NOMO-1 (cell line): ENCODE results near the gene LGMN.

Experiments
- DNase-seq, 2 experiments: peaks; one replicate each; lab custom pipeline; 2025; ENCODE audit not compliant: unreplicated experiment in 2 of 2; lab: John Stamatoyannopoulos, UW

The LGMN gene

DNA sequence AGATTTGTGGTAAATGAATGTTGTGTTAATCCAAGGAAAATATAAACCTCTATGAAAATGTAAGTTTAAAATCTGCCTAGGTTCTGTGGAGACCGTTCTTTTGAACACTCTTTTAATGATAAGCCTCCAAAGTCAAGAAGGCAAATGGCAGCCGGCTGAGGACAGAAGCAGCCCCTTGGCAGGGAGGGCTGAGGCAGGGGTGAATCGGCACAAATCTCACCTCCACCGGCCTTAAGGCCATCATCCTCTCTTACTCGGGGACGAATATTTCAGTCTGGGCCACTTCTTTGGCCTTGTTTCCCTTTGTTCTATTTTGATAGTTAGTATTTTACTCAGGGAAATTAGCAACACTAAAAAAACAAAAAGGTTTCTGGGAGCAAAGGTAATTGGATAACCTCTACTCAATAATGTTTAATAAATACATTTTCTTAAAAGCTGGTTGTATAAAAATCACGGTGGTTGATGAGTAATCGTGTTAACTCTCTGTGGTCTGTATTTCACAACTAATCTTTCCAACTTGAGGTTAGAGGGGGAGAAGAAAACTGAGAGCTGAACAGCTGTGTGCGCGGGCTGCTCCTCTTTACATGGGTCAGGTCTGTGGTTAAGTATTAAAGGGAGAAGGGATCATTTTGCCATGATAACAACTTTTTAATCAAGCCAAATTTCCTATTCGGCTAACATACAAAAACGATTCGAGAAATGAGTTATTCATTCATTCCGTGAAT lies 18.6 kb downstream of the LGMN start:
- DNase-seq, result peak; percentile 76 to 90

DNA sequence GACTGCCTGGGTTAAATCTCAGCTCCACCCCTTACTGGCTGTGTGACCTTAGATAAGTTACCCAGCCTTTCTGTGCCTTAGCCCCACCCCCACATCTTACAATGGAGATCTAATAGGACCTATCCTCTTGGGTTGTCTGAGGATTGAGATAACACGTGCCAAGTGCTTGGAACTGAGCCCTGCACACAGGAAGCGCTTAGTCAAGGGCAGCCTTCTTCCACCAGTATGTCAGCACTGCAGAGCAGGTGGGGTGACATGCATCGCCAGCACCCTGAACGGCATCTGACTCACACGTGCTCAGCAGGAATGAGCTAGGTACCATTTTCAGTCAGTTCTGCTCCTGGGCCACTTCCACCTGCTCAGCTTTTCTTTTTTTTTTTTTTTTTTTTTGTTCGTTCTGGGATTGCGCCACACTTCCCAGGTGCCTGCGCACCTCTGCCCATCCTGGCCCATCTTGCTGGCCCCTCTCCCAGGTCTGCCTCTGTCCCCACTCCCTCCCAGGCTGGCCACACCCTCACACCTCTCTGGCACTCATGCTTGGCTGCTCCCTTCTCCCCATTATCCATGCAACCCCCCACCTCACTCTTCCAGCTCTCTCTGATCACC lies 19.6 kb downstream of the LGMN start:
- DNase-seq, result no peak

DNA sequence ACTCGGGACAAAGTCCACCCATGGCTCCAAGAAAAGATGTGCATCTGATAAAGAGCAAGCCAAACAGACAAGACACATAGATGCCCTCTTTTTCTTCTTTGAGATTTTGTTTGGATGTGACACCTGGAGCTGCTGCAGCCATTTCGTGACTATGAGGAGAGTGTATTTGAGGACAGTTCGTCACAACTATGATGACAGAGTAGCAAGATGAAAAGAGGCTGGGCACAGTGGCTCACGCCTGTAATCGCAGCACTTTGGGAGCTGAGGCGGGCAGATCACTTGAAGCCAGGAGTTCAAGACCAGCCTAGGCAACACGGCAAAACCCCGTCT lies 21.5 kb downstream of the LGMN start:
- DNase-seq, result no peak

GRCh38 chr14:92726135-92726932 lies 22.1 kb downstream of the LGMN start:
- DNase-seq, result peak in 1 of 2 experiments; percentile 20

DNA sequence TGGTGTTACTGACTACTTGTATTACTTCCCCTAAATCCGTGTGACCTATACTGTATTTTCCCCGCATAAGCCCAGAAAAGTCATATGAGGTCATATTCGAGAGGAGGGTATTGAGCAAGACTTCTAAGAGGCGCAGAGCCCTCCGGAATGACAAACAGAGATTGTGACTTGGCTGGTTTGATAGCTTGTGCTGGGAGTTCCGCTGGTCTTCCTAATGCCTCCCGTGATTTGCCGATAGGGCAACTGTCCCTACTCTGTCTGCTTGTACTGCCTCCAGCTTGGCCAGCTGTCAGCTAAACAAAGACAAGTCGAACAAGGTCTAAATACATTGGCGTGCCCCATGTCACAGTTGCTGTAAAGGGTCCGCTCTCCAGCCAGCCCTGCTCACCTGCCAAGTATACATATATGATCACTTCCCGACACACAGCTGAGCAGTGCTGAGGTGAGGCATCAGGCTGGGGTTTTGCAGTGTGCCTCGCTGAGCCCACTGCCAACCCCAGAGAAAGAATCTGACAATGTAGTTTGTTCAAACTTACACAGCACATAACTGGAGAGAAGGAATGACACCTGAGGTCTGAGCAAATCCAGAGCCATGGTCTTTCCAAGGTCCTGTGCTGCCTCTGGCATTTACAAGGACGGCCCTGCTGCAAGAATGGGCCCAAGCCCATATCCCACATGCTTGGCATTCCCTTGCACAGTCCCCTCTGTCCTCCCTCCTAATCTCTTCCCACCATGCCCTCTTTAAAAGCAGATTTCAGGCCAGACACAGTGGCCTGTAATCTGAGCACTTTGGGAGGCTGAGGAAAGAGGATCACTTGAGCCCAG lies 23.7 kb downstream of the LGMN start:
- peak; percentile 68 to 91 for DNase-seq

DNA sequence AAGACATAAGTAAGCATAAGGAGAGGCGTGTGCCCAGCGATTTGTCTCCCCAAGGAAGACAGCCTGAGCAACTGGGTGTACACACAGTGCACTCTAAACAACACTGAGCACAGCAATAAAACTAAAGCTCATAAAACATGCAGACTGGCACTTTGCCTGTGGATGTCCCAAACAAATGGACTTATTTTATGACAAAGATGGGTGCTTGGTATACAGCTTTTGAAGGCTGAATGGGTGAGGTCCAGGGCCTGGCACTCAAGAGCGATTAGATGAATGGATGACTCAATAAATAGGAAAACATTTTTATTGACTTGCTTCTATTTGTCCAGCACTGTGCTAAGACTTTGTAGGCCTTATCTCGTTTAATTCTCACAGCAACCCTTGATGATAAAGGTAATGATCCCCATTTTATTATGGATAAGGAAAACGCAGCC lies 28.5 kb downstream of the LGMN start:
- no peak for DNase-seq

GRCh38 chr14:92719421-92719820 lies 29.0 kb downstream of the LGMN start:
- no peak for DNase-seq

- DNase-seq, result no peak
Observed at GRCh38 chr14:92718664-92719063, 29.8 kb downstream of the LGMN start.

DNA sequence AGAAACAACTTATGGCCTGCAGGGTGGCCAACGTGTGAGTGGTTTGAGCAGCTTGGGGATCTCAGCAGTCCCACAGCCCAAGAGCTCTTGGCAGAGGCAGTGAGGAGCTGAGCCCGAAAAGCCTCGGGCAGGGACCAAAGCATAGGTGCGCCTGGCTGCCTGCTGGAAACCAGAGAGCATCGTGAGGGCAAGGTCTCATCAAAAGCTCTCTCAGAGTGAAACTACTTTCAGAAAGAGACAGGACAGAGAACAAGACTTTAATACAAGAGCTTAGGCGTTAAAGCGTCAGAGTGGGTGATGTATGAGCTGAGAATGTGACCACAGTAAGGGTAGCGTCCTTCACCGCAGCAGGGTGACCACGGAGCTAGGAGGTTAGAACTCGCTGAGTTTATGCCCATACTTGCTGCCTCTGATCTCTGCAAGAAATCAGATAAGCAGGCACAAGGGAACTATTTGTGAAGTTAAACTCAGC lies 30.8 kb downstream of the LGMN start:
- DNase-seq, result no peak

DNA sequence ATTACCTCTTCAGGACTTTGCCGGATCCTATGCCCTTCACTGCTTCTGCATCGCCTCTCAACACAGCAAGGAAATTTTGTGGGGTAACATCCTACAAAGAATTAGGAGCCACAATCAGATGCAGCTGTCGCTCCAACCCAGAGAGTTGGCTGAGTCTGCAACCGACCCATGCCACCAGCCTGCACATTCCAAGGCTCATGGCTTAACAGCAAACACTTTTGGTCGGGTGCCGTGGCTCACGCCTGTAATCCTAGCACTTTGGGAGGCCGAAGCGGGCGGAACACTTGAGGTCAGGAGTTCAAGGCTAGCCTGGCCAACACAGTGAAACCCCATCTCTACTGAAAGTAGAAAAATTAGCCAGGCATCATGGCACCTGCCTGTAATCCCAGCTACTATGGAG lies 32.3 kb downstream of the LGMN start:
- DNase-seq, result no peak

DNA sequence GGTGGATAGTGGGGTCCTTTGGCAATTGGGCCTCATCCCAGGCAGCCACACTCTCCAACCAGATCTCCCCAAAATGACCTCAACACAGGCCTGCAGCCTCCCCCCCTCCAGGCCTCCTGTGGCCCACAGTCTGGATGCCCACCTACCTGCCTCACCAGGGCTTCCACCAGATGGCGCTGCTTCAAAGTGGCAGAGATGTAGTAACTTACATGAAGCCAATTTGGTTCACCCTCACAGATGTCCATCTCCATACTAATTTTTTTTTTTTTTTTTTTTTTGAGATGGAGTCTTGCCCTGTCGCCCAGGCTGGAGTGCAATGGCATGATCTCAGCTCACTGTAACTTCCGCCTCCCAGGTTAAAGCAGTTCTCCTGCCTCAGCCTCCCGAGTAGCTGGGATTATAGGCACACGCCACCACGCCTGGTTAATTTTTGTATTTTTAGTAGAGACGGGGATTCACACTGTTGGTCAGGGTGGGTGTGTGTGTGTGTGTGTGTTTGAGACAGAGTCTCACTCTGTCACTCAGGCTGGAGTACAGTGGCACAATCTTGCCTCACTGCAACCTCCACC lies 33.6 kb downstream of the LGMN start:
- peak; percentile 44 to 45 for DNase-seq

- DNase-seq, result no peak
Observed at GRCh38 chr14:92712654-92713051, 35.8 kb downstream of the LGMN start.

DNA sequence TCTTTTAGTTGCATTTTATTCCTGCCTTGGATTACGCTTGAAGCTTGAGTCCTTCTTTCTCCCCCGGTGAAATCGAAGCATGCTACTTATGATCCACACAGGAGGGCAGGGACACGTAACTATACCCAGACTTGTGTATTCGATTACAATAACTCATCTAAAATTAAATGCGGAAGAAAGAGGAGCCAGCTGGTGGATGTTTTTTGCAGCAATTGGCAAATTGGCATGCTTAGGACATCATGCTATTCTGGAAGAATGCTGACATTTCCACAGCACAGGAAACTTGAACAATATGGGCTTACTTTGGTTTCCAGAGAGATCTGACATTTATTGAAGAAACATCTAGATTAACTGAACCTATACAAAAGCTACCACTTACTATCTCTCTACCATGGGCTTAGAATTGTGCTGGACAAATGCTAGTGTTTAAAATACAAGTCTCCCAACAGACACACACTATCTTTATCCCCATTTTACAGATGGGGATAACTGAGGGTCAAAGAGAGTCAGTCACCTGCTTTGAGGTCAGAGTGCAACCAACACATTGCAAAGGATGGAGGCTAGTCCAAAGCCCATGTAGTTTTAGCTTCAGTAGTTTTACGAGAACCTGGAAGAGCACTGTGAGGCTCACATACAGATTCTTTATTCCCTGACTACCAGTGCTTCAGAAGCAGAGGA lies 36.3 kb downstream of the LGMN start:
- DNase-seq, result no peak

DNA sequence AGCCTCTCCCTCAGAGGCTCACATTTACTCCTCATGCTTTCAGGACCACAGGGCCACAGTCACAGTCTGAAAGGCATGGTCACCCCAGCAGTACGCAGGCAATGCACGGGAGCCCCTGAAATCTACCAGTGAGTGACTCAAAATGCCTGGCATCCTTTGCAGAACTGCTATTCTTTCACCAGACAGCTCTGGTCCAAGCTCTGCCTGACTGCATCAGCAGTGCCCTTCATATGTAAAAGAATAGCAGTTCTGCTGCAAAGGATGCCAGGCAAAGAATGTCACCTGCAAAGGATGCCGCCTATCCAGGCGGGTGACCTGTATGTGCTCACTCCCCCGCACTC lies 38.5 kb downstream of the LGMN start:
- no peak for DNase-seq

DNA sequence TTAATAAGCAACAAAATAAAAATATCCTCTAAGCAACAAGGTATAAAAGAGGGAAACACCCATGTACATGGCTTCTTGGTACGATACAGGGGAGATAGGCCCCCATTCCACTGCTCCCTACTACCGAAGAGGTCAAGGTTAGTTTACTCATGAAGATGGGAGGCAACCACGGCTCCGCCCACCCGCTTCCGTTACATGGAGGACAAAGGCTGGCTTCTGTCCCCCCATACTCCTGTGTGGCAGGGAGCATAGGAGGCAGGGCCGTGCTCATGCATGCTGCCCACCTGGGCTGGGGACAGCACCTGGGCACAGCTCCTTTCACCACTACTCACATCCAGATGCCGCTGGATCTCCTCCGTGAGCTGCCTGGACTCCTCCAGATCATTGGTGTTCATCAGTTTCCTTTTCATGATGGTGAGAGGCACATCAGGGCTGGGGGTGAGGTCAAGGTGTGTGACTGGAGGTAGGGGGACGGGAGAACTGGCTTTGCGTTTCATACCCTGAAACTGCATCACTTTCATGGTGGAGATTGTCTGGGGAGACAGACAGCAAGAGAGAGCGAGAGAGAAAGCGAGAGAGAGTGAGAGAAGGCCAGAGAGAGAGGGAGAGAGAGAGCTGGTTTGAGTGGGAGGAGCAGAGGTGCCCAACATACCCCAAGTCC lies 39.0 kb downstream of the LGMN start:
- DNase-seq, result no peak

- DNase-seq, result no peak
Observed at GRCh38 chr14:92706386-92706785, 42.0 kb downstream of the LGMN start.

DNA sequence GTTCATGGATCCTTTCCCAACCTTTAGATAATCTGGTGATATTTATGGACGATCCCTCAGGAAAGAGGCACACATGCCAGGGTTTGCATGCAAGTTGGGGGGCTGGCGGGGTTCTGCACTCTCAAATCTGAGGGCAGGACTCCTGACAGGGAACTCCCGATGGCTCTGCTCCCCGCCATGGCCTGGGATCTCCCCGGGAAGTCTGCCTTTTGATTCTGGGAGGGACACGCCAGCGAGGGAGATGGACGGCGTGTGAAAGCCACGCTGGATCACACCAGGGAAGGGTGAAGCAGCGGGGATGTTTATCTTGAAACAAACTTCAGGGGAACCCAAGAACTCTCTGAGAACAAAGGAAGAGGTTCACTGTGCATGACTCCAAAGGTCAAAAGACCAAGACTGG lies 43.6 kb downstream of the LGMN start:
- DNase-seq, result no peak

DNA sequence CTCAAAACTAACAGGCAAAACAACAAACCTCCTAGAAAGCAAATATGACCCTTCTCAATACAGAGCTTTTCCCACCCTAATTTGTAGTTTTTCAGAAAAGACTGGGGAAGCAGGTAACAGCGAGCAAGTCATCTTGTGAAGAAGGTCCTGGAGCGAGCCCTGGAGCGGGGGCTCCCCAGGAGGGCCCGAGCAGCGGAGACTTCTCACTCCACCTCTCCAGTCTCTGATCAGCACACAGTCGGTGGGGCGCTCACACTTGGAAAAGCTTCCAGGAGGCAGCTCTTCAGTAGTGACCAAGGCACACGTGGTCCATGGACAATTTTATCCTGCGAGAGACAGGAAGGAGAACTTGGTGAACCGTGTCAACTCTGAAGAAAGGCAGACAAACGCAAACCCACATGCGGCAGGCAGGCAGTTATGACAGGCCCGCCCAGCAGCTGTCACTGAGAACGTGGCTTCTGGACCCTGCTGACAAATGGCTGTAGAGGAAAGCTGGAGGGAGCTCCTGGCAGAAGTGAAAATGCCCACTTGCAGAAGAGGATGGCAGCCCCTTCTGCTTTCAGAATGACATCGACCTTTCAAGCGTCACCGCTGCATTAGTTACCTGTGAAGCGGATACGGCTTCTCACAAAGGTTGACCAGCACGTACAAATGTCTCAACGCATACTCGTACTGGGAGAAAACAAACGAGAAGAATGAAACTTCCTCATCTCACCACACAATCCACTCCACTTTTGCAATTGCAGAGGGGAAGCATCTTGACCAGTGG lies 44.2 kb downstream of the LGMN start:
- peak; percentile 93 to 99 for DNase-seq

GRCh38 chr14:92703516-92703915 lies 44.9 kb downstream of the LGMN start:
- no peak for DNase-seq
